HG03558 (cell line): ENCODE measurements around the gene XYLT1.

ENCODE experiments used
- ATAC-seq: cut with Tn5 transposase; IDR thresholded peaks from one replicate; pipeline ENCODE4 v1.9.1; 2021; ENCODE audit warnings: moderate number of reproducible peaks; ENCODE audit not compliant: unreplicated experiment; ENCODE audit errors: extremely low read depth

XYLT1 gene

GRCh38 chr16:17225541-17225940 lies 245.2 kb downstream of the XYLT1 start:
- no peak for ATAC-seq

GRCh38 chr16:17224879-17225281 lies 245.9 kb downstream of the XYLT1 start:
- ATAC-seq: no peak

GRCh38 chr16:17224350-17224749 lies 246.4 kb downstream of the XYLT1 start:
- no peak for ATAC-seq

- no peak for ATAC-seq
These were observed 247.2 kb downstream of the XYLT1 start for GRCh38 chr16:17223576-17223975.

GRCh38 chr16:17222871-17223401 lies 247.8 kb downstream of the XYLT1 start:
- no peak for ATAC-seq

GRCh38 chr16:17219991-17220390 lies 250.8 kb downstream of the XYLT1 start:
- no peak for ATAC-seq

GRCh38 chr16:17215936-17216335 lies 254.8 kb downstream of the XYLT1 start:
- ATAC-seq: no peak

- ATAC-seq: no peak
These were observed 255.5 kb downstream of the XYLT1 start for GRCh38 chr16:17215306-17215705.

GRCh38 chr16:17213974-17214373 lies 256.8 kb downstream of the XYLT1 start:
- ATAC-seq: no peak

GRCh38 chr16:17213025-17213424 lies 257.7 kb downstream of the XYLT1 start:
- no peak for ATAC-seq

GRCh38 chr16:17212606-17213005 lies 258.2 kb downstream of the XYLT1 start:
- ATAC-seq: no peak

- ATAC-seq: no peak
These were observed 259.0 kb downstream of the XYLT1 start for GRCh38 chr16:17211797-17212196.

- ATAC-seq: no peak
These were observed 264.0 kb downstream of the XYLT1 start for GRCh38 chr16:17206712-17207111.

- ATAC-seq: no peak
These were observed 265.2 kb downstream of the XYLT1 start for GRCh38 chr16:17205279-17206211.

- ATAC-seq: no peak
These were observed 266.1 kb downstream of the XYLT1 start for GRCh38 chr16:17204644-17205043.

- ATAC-seq: no peak
These were observed 266.6 kb downstream of the XYLT1 start for GRCh38 chr16:17204206-17204605.

GRCh38 chr16:17203424-17203823 lies 267.3 kb downstream of the XYLT1 start:
- no peak for ATAC-seq

GRCh38 chr16:17199135-17199534 lies 271.6 kb downstream of the XYLT1 start:
- no peak for ATAC-seq

GRCh38 chr16:17196526-17196925 lies 274.2 kb downstream of the XYLT1 start:
- ATAC-seq: no peak

- no peak for ATAC-seq
These were observed 276.5 kb downstream of the XYLT1 start for GRCh38 chr16:17194190-17194780.

- ATAC-seq: no peak
These were observed 277.1 kb downstream of the XYLT1 start for GRCh38 chr16:17193566-17194100.
